ENCODE measurements around the gene MYEF2. TPM values are rescaled to one million over a fixed set of nuclear protein-coding genes. Genes with fewer than 3 reads are reported as not detected.

The MYEF2 gene
- total RNA-seq, 2 donors from 2014 or later, result 7.5 to 11.1 TPM

GRCh38 chr15:48096813-48097212 is 81.3 kb downstream of the MYEF2 start:
- TF ChIP-seq CTCF (IDR thresholded peaks at IDR 0.05), result no peak
- Histone ChIP-seq H3K9me3 (no peaks in the 10 kb centered on the region), H3K4me1 (no peaks in the 10 kb centered on the region), H3K36me3 (no peaks in the 10 kb centered on the region), H3K27me3 (no peaks in the 10 kb centered on the region), H3K4me3 (no peak overlapping the region), H3K27ac (no peak overlapping the region)
- no peak for DNase-seq (ENCODE audit: low spot score)

DNA sequence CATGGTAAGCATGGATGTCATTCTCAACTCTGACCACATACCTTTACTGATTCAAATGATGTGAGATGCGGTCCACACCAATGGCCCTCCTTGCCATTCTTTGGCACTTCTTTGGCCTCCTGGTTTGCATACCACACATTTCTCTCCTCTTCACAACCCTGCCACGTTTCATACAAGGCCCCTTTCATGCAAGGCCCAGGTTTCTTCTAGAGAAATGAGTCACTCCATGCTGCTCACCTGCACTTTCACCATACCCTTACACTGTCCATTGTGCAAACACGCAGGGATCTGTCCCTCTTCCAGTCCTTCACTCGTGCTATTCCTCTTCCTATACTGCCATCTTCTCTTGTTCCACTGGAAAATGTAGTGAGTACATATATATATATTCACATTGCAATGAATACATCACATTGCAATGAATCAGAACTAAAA is 81.7 kb downstream of the MYEF2 start:
- H3K4me3 ChIP-seq, result no peak overlapping the region
- H3K27ac ChIP-seq, result no peak overlapping the region
- DNase-seq (ENCODE audit: low spot score), result no peak
- H3K27me3 ChIP-seq, result no peaks in the 10 kb centered on the region
- H3K4me1 ChIP-seq, result no peaks in the 10 kb centered on the region
- no peak for TF ChIP-seq CTCF (IDR thresholded peaks at IDR 0.05)
- no peaks in the 10 kb centered on the region for H3K9me3 ChIP-seq
- H3K36me3 ChIP-seq, result no peaks in the 10 kb centered on the region

DNA sequence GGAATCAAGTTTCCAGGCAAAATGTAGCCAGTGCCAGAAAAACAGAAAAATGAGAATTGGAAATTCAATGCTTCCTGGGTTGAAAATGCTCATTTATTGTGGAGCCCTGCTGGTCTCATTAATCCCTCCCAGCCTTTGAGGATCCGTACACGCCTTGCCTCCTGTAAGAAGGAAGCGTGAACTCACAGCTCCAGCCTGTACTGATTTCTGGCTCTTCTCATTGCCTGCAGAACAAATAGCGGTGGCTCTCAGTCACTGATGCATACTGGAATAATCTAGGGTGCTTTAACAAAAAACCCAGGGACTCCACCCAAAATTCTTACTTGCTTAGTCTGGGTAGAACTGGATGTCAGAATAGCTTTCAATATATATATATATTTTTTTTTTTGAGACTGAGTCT is 86.6 kb downstream of the MYEF2 start:
- no peak for DNase-seq (ENCODE audit: low spot score)
- no peaks in the 10 kb centered on the region for H3K27me3 ChIP-seq
- H3K9me3 ChIP-seq, result no peaks in the 10 kb centered on the region
- H3K27ac ChIP-seq, result no peak overlapping the region
- H3K4me1 ChIP-seq, result no peaks in the 10 kb centered on the region
- H3K4me3 ChIP-seq, result no peak overlapping the region
- H3K36me3 ChIP-seq, result no peaks in the 10 kb centered on the region
- TF ChIP-seq CTCF (IDR thresholded peaks at IDR 0.05), result no peak

- H3K4me3 ChIP-seq, result no peak overlapping the region
- H3K36me3 ChIP-seq, result no peaks in the 10 kb centered on the region
- no peak for TF ChIP-seq CTCF (IDR thresholded peaks at IDR 0.05)
- H3K9me3 ChIP-seq, result no peaks in the 10 kb centered on the region
- H3K27me3 ChIP-seq, result no peaks in the 10 kb centered on the region
- H3K27ac ChIP-seq, result no peak overlapping the region
- no peak for DNase-seq (ENCODE audit: low spot score)
- no peaks in the 10 kb centered on the region for H3K4me1 ChIP-seq
Measured at GRCh38 chr15:48090666-48091065, 87.4 kb downstream of the MYEF2 start.

DNA sequence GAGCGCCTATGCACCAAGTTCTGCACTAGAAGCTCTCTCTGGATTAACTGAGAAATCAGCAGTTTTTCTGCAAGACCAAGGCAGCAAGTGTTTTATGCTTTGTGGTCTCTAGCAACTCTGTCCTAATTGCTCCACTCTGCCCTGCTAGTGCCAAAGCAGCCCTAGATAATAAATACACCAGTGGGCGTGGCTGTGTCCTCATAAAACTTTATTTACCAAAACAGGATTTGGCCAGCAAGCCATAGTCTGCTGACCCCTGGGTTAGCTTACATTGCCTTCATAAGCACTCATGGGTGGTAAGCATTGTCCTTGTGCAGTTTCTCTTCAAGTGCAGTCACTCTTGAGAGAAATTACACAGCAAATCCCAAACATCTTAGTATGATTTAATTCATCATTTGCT is 88.0 kb downstream of the MYEF2 start:
- Histone ChIP-seq H3K4me3 (no peak overlapping the region), H3K4me1 (no peaks in the 10 kb centered on the region), H3K27ac (no peak overlapping the region), H3K9me3 (no peaks in the 10 kb centered on the region), H3K27me3 (no peaks in the 10 kb centered on the region), H3K36me3 (no peaks in the 10 kb centered on the region)
- no peak for DNase-seq (ENCODE audit: low spot score)
- no peak for TF ChIP-seq CTCF (IDR thresholded peaks at IDR 0.05)

DNA sequence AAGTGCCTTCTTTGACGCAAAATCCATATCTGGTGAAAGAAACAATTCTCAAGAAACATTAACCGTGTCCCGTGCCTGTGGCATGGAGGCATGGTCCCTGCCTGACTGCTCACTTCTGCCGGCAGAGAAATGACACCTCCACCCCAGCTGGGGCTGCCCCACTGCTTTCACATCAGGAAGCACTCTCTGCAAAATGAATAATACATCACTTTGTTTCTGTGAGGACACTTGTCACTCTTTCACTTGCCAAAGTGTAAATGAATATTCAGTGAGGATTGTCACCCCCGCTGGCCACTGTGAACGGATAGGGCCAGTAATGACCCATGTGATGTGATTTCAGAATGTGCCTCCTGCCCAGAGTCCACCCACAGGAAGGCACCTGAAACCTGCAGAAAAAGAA is 88.4 kb downstream of the MYEF2 start:
- DNase-seq (ENCODE audit: low spot score), result no peak
- H3K4me3 ChIP-seq, result no peak overlapping the region
- no peak overlapping the region for H3K27ac ChIP-seq
- no peaks in the 10 kb centered on the region for H3K36me3 ChIP-seq
- TF ChIP-seq CTCF (IDR thresholded peaks at IDR 0.05), result no peak
- no peaks in the 10 kb centered on the region for H3K4me1 ChIP-seq
- no peaks in the 10 kb centered on the region for H3K27me3 ChIP-seq
- H3K9me3 ChIP-seq, result no peaks in the 10 kb centered on the region
